HG03521 (cell line): ENCODE results near the gene KIAA1549.

Source experiments
- ATAC-seq: cut with Tn5 transposase; IDR thresholded peaks from one replicate; pipeline ENCODE4 v1.9.1; 2021; ENCODE audit warnings: mild to moderate bottlenecking, moderate library complexity; ENCODE audit not compliant: unreplicated experiment

Gene KIAA1549

DNA sequence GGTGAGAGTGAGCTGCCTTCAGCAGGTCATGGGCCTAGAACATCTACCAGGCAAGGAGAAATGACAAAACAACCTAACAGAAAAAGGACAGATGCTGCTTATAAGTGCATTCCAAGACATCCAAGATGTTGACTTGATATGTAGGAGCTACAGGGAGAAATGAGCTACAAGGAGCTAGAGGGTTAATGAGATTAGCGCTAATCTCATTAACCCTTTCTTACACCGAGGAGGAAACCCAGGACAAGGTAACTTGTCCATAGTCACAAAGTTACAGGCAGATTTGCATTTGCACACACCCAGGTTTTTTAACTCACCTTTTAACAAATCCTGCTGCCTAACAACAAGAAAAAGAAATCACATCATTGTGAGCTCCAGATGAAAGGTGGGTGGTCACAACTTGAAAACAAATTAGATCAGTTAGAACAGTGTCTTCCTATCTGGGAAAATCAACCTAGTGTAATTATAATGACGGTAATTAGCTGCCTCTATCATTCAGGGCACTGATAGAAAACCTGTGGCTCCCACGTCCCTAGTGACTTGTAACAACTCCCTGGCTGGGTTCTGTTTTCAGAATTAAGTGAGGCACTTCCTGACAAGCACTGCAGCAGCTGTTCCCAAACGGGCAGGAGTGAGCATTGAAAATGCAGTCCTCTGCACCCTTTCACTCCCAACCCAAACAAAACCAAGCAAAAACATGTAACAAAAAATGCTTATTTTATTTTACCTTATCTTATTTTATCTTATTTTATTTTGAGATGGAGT, 5.7 kb downstream of the KIAA1549 start:
- ATAC-seq: no peak

DNA sequence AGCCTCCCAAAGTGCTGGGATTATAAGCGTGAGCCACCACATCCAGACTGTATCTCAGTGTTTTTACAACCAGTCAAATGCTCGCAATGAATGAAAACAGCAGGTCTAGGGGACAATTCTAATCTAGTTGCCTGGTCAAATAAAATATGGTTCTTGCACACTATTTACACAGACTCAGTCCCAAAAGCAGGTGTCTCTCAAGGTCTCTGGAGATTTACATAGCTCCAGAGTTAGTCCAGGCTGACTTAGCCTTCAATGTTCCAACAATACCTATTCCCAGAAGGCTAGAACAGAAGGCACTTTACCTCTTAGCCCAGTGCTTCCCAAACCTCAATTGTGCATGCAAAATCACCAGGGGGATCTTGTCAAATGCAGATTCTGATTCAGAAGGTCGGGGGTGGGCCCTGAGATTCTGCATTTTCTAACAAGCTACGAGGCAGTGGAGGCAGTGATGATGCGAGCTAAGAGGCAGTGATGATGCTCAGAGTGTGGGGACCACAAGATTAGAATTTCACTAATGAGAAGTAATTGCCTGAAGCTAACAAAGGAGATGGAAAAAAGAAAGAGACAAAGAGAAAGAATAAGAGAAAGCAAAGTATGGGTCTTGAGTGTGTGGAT, 6.4 kb downstream of the KIAA1549 start:
- ATAC-seq: no peak

DNA sequence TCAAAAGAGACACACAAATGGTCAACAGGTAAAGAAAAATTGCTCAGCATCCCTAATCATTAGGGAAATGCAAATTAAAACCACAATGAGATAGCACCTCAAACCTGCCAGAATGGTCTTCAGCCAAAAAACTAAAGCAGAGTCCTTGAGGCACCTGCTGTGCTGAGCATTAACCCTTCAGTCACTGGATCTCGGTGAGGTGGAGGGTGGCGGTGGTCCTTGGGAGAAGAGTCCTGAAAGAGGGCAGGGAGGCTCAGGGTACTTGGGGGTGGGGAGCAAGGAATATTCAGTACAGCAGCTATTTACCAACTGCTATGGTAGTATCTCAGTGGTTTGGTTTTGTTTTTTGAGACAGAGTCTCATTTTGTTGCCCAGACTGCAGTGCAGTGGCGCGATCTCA, 7.1 kb downstream of the KIAA1549 start:
- no peak for ATAC-seq

DNA sequence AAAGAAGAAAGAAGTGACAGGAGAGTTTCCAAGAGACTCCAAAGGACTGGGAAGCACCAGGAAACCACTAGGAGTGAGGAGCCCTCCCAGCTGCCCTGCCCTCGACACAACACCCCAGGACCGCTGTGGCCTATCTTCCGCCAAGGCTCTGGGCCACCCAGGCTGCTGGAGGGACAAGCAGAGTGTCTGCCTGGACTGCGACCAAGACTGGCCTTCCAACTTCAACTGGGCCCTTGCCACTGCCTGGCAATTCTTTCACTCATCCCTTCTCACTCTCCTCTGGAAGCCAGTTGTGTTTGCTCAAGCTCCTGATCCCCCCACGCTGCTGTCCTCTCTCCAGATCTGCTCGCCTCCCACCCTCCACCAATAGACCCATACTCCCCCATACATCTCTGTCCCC, 10.2 kb downstream of the KIAA1549 start:
- no peak for ATAC-seq

DNA sequence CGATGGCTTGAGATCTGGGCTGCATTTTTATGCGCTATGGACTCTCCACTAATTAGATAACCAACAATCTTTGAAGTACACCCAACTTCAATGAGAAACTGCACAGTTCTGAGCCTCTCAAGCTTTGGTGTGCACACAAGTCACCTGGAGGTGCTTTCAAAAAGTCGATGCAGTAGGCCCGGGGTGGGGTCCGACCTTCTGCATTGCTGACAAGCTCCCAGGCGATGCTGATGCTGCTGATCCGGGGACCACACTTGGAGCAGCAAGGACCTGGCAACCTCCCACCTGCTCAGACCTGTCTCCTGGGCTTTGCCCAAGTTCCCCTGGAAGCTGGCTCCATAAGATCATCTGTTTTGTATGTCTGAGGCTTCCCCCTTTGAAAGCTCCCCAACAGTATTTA, 10.7 kb downstream of the KIAA1549 start:
- ATAC-seq: no peak

DNA sequence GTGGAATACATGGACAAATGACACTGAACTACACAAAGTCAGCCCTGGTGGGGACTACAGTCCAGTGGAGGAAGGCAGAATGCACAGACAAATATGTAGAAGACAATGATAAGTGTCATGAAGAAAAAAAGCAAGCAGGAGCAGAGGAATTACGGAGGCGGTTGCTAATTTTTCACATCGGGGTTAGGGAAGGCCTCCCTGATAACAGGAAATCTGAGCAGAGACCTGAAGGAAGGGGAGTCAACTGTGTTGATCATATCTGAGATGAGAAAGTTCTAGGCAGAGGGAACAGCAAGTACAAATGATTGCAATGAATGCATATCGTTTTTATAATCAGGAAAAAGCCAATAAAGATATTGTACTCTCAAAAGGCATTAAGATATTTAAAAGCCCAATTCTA, 14.0 kb downstream of the KIAA1549 start:
- no peak for ATAC-seq

DNA sequence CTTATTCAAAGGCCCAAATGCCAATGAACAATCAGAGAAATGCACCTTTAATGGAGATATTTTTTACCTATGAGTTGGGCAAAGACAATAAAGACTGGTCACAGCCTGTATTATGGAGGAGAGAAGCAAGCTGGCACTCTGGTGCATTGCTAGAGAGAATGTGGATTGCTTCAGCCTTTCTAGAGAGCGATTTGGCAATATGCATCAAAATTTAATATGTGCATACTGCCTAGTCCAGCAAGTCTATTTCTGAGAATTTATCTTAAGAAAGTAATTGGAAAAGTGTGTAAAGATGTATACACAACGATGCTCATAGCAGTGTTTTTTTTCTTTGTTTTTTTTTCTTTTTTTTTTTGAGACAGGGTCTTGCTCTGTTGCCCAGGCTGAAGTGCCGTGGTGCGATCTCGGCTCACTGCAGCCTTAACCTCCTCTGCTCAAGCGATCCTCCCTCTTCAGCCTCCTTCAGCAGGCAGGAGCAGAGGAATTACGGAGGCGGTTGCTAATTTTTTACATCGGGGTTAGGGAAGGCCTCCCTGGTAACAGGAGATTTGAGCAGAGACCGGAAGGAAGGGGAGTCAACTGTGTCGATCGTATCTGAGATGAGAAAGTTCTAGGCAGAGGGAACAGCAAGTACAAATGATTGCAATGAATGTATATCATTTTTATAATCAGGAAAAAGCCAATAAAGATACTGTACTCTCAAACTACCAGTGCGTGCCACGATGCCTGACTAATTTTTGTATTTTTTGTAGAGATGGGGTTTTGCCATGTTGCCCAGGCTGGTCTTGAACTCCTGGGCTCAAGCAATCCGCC, 16.4 kb downstream of the KIAA1549 start:
- no peak for ATAC-seq

DNA sequence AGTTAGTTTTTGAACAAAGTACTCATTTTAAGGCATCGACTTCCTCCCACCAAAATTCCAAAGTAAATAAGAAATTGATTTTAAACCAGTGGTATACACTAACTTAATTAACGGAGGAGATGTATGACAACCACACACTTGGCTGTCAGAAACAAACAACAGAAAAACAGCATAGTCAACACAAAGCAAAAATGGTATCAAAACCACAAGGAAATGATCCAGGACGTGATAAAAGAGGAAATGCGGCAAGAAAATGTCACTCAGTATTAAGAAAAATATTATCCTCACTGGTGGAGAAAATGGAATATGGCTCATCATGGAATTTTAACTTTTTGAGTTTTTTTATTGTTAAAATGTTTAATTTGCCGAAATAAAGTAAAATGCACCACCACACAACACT, 17.5 kb downstream of the KIAA1549 start:
- ATAC-seq: no peak

DNA sequence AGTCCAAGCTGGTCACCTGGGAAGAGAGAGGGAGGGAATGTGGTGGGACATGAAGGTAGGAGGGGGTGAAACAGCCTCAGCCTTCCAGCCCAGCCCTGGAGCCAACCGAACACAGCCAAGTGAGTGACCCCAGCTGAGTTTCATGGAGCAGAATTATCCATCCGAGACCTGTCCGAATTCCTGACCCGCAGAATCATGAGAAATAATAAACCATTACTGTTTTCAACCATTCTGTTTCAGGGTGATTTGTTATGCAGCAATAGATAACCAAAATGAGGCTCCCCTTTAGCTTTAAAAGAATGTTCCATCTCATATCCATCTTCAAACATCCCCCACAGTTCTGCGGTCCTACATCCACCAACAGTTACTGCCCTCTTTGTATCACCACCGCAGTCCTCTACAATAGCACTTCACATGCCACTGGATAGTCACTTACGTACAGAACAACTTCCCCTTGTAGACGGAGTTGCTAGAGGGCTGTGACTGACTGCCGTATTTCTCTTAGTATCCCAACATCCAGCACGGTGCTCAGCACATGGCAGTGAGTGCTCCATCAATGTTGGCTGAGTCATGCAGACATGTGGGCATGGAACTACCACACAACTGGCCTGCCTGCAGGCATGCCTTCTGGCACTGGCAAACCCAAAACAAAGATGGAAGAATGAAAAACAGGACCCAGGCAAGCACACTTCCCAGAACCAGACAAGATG, 18.5 kb downstream of the KIAA1549 start:
- no peak for ATAC-seq

DNA sequence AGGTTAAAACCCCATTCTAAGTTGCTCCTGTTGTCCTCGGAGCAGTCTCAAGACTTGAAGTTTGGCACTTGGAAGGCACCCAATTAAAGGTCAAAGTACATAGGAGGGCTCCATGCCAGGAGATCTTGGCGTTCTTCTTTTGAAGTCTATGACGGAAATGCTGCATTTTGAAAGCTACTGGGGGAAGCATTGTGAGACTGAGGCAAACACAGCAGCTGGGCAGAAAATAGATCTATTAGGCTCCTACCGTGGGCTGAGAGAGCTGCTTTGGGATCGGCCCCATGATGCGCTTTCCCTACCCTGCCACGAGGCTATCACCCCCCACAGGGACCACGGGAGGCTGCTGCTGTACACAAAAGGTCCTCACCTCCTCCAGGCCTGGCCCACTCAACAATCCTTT, 20.0 kb downstream of the KIAA1549 start:
- ATAC-seq: no peak

DNA sequence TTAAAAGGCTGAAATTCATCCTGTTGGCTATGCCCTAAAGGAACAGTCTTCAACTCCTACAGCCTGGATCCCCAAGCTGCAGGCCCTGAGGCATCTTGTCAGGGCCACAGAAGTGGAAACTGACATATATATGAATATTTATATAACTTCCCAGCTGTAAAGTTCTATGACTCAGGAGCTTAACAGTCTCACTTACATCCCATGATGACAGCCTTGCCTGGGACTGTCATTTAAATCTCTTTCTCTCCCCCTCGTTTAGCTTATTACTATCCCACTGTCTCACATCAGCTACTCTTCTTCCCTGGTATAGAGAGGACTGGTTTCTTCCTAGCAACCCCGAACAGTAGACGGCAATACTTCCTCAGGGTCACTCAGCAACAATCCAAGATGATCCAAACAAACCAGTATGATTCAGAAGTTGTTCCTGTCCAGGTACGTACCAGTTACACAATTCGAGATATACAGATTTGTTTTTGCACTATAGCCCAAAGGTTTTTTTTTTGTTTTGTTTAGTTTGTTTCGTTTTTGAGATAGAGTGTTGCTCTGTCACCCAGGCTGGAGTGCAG, 22.7 kb downstream of the KIAA1549 start:
- no peak for ATAC-seq

DNA sequence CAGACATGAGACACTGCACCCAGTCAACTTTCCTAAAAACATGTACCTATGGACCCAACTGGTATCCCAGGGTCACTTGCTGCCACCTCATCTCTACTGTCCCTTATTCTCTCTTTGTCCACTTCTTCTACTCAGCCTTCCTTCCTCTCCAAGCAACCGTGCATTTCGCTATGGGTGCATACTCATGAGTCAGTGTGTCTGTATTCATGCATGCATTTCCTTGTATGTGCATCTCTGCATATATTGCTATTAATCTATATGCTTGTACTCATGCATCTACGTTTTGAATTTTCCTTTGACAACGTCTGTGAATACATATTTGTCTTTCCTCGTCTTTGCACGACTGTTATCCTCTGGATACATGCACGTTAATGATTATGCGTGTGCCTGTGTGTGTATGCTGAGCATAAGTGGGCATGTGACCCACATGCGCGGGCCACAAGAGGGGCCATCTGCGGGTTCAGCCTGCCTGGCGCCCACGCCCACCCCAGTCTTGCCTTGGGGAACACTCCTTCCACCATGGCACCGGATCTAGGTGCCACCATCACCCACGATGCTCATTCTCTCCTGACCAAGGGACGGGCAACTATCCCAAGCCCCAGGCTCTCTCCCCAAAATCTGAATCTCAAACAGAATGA, 23.3 kb downstream of the KIAA1549 start:
- ATAC-seq: no peak

DNA sequence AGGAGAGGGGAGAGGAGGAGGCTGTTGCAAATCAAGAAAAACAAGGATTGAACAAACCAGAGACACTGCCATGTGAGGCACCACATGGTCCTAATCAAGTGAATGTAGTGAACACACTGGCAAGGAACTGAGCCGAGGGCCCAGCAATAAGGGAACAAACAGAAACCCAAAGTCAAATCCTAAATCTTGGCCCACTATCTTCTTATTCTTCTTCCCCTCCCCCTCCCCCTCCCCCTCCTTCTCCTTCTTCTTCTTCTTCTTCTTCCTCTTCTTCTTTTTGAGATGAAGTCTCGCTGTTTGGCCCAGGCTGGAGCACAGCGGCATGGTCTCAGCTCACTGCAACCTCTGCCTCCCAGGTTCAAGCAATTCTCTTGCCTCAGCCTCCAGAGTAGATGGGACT, 24.0 kb downstream of the KIAA1549 start:
- ATAC-seq: no peak

DNA sequence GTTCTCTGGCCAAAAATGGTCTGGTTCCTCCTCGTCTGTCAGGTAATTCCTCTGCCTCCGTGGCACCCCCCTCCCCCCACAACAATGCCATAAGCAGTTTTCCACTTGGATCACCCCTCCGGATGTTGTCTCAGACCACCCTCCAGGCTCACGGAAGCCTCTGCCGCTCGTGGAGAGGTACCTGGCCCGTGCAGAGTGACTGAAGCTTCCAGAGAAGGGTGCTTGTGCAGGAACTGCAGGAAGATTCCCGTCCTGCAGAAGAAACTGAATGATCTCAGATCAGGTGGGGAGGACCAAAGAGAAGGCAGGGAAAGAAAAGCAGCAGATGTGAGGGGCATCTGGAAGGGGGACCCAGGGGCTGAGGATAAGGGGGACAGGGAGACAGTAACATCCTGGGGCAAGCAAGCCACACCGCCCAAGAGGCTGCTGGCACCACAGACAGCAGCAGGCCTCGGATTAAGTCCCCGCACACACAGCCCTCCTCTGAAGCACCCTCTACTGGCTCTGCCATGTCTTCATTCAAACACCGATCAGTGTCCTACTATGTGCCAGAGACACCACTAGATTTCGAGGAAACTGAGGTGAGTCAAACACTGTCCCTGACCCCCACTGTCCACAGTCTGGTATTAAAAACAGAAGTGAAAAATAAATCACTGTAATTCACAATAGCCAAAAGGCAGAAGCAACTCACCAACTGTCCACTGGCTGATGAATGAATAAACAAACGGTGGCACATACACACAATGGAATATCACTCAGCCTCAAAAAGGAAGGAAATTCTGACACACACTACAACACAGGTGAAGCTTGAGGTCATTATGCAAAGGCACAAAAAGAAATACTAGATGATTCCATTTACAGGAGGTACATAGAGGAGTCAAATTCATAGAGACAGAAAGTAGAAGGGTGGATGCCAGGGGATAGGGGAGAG, 26.4 kb downstream of the KIAA1549 start:
- no peak for ATAC-seq

DNA sequence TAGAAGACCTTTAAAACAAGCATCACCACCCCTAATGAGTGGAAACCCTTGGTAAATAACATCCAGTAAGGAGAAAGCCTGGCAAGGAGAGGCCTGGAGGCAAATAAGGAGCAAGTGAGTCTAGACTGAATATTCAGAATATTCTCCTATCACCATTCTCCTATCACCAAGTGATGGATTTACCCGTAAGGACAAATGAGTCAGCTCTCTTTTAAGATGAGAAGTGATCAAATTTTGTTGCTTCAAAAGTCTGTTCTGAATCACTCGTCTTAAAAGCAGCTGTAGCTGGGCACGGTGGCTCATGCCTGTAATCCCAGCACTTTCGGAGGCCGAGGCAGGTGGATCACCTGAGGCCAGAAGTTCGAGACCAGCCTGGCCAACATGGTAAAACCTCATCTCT, 28.4 kb downstream of the KIAA1549 start:
- no peak for ATAC-seq

DNA sequence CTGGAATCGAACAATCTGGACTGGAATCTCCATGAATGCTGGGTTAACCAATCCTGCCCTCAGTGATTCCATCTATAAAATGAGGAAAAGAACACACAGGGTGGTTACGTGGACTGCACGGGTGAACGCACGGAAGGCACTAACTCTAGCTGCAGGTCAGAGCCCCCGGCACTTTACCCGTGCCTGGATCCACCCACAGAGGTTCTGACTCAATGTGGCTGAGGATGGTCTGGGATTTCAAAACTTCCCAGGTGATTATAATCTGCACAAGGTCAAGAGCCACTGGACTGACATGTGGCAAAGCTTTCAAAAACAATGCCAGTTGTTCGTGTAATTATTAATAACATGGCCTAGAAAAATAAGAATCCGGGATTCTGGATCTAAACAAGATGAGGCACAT, 29.2 kb downstream of the KIAA1549 start:
- ATAC-seq: no peak

DNA sequence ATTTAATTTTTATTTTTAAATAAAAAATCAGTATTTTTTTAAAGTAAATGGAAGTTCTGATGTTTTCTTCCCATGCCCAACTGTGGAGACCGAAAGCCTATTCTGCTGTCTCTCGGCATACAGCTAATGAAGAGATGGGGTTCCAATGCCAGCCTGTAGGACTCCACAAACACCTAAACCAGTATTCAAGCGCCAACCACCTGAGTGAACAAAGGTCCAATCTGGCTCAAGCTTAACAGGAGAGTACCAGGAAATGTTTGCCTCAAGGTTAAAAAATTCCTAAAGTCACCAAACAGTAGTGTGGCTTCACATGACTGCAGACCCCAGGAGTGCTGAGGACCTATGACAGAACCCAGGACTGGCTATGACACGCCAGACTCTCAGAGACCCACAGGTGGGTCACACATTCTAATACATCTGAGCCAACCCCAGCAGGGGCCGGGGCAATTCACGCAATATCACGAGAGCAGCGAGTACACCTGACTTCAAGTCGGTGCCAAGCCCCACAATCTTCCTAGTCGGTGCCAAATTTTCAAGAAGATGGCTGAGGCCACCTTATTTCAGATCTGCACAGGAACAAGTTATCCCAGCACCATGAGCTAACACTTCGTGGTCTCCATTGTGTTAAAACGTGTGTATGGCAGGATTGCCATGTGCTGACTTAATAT, 31.6 kb downstream of the KIAA1549 start:
- no peak for ATAC-seq

DNA sequence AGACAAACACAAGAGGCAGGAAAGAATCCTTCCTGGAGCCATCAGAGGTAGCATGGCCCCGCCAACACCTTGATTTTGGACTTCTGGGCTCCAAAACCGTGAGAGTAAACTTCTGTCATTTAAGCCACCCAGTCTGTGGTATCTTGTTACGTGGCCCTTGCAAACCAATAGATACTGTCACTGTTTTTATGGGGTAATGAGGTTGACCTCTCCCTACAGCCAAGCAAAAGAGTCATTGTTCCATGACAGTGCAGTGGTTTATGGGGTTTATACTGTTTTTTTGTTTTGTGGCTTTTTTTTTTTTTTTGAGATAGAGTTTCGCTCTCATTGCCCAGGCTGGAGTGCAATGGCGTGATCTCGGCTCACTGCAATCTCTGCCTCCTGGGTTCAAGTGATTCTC, 32.8 kb downstream of the KIAA1549 start:
- no peak for ATAC-seq

DNA sequence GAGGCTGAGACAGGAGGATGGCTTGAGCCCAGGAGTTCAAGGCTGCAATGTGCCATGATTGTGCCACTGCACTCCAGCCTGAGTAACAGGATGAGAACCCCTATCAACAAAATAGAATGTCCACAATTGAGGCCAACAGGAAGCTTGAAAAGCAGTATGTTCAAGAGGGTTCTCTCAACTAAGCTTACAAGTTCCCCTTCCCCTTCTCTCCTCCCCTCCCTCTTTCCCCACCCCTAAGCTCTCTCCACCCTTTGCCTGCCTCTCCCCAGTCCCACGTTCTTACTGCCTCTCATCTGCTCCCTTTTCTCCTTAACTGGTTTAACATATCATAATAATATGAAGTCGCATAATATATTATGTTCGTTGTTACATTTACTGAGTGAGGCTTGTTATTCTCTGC, 35.4 kb downstream of the KIAA1549 start:
- no peak for ATAC-seq
